Midbrain (tissue), 1 donor: ENCODE measurements around the gene SORL1-AS1.
"Not testable (repeated sequence)": the region's sequence is repeated elsewhere in the genome, so short reads cannot be mapped to it uniquely, and the experiment has no call there.

Experiments used
- DNase-seq: peaks from one replicate; lab custom pipeline; 2025; lab: John Stamatoyannopoulos, UW

SORL1-AS1 gene

DNA sequence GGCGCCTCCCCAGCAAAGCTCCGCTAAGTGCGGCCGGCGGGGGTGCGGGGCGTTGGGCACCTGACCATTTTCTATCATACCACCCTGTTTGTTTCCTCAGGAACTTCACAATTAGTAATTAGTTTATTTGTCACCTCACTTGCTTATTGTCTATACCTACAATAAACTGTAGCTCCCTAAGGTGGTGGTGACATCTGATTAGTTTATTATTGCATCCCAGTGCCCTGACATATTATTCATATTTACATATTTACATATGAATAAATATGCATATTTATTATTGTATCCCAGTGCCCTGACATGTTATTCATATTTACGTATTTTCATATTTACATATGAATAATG, 25.4 kb downstream of the SORL1-AS1 start:
- no peak for DNase-seq

DNA sequence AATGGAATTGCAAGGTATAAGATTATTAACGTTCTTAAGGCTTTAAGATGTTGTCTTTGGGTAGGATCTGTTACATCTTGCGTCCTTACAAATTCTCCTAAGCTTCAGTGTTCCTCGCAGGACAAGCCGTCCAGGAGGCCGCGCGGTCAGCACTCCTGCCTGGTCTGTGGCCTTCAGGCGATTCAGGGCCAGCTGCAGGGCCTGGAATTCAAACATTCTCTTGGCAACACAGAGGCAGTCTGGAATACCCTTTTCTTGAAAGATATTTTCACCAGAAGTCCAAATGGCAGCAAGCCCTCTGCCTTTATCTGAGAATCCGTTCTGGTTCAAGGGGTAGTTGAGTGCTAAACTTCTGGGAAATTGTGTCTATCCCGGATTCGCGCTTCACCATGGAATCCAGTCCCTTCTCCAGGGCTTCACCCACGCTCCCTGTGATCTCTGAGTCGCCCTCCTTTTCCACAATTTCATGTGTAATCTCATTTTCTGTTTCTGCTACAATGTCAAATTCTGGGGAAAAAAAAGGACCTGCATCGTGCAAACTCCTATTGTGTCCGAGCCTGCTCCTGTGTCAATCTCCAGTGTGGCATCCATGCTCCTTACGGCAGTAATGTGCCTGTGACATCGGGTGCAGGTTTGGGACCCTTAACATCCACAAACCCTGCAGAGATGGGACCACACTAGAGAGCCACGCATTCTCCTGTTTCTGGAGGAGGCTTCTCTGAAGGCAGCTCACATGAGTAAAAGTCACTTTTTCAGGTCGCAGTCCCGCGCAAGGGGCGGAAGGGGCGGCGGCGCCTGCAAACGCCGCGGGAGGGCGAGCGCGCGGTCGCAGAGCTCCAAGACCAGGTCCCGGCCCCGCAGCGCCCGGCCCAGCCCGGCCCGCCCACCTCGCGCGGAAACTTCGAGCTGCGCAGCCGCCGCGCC, 26.0 kb downstream of the SORL1-AS1 start:
- no peak for DNase-seq

DNA sequence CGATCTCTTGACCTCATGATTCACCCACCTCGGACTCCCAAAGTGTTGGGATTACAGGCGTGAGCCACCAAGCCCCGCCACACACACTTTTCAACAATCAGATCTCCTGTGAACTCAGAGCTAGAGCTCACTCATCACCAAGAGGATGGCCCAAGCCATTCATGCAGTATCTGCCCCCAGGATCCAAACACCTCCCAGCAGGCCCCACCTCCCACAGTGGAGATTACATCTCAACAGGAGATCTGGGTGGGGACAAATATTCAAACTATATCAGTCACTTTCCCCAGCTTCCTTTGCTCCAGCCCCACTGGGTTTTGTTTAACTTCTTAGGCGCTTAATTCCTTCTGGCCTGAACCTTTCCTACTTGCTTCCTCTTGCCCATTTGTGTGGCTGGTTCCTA, 26.9 kb downstream of the SORL1-AS1 start:
- no peak for DNase-seq

DNA sequence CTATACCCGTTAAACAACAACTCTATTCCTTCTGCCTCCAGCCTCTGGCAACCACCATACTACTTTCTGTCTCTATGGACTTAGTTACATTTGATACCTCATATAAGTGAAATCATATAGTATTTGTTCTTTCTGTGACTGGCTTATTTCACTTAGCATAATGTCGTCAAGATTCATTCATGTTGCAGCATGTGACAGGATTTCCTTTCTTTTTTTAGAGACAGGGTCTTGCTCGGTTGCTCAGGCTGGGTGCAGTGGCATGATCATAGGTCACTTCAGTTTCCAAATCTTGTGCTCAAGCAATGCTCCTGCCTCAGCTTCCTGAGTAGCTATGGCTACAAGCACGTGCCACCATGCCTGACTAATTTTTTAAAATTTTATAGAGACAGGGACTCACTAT, 30.1 kb downstream of the SORL1-AS1 start:
- DNase-seq = no peak

DNA sequence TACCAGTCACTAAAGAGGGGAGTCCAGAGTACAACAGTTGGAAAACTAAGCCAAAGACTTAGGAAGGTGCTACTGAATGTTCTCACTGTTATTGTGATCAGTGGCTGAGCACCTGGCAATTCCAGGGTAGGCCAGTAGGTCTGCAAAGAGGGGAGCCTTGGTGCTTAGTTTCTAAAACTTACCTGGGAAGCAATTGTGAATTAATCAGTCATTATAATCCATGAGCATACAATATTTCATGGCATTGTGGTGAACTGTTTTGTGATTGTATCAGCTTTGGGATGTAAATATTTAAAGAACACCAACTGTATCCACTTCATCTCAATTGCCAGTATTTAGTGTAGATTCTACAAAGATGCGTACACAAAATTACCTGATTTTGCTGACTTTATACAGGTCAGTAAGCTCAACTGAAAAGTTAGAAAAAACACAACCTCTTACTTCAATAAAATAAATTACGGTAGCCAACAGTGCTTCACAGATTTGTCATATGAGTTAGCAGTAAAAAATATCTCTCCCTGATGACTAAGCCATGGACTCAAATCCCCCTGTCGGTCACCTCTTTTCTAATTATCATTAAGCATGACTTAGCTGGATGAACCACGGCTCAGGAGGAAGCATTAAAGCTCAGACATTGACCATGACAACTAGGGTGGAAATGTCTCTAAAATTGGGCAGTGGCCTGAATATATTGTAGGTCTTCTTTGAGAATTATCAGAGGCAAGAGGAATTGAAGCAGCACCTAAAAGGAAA, 31.4 kb downstream of the SORL1-AS1 start:
- DNase-seq = no peak

DNA sequence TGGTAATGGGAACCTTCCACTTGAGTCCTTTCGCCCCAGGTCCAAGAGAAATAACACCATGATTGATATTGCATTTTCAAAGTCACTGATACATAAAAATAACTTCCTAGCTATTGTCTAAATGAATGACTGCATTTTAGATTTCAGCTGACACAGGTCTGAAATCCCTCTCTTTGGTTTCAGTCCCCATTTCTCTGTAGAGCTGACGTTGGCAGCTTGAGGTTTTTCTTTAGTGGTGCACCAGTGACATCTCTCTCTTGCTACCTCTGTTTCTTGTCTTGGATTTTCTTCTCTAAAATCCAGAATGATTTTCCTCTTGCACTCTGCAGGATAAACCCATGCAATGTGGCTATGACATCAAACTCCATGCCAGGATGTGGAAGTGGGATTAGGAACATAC, 32.4 kb downstream of the SORL1-AS1 start:
- no peak for DNase-seq

DNA sequence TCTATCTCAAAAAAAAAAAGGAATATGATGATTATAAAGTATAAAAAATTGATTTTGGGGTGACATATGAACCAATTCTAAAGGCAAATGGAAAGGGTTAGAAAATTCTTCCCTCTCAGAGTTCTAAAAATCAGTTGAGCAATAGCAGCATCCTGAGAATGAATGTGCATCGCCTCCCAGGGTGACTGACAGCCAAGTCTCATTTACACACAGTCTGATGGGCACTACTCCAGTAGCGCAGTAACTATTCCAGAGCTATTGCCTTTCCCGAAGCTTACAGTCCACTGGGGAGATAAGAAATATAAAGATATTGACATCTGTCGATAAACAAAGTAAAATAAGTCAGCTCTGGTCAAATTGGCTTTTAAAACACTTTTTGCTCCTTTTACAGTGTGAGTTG, 32.9 kb downstream of the SORL1-AS1 start:
- DNase-seq = no peak

DNA sequence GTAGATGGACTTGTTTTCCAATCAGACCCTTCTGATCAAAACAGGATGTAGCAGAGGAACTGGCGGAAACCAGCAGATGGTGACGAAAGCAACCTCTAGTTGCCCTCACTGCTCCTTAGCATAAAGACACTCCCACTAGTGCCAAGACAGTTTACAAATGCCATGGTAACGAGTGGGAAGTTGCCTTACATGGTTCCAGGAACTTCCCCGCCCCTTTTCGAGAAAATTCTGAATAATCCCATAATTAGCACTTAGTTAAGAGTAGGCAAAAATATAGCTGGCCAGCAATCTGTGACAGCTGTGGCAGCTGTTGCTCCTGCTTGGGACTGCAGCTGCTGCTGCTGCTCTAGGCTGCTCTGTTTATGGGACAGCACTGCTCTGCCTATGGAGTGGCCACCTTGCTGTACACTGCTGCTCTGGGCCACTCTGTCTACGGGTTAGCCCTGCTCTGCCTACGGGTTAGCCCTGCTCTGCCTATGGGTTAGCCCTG, 34.1 kb downstream of the SORL1-AS1 start:
- DNase-seq = peak; percentile 1

DNA sequence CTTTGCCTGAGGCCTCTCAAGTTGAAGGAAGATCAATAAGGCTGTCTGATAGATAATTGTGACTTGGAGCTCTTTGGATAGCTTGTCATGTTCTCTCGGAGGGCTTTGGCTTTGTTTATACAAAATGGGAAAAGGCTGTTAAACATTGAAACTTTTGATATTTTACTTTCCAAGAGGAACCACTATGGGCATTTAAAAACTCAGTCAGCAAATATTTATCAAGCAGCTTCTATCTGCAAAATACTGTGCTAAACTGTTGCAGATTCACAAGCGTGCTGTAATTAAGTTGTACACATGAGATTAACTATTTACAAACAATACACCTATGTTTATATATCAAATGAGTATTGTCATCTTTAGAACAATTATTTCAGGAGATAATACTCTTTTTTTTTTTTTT, 35.2 kb downstream of the SORL1-AS1 start:
- DNase-seq = no peak

DNA sequence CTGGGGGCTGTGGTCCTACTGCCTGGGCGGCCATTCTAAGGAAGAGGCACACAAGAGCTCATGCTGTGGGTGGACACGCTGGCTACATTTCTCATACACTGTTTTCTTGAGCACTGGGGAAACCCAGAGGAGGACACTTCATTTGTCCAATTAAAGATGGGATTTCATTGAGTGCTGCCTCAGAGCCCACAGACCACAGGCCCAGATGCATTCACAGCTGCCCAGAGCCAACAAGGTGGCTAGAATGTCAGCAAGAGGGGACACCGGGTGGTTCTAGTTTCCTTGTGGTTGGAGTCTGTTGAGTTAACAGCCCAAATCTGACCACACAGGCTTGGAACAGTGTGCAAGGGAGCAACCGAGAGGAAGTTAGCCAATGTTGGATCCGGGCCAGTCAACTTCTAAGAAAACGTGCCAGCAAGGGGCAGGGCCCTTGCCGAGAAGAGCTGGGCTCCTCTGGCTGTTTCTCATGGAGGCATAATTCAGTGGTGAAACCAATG, 35.7 kb downstream of the SORL1-AS1 start:
- peak; percentile 72 for DNase-seq

DNA sequence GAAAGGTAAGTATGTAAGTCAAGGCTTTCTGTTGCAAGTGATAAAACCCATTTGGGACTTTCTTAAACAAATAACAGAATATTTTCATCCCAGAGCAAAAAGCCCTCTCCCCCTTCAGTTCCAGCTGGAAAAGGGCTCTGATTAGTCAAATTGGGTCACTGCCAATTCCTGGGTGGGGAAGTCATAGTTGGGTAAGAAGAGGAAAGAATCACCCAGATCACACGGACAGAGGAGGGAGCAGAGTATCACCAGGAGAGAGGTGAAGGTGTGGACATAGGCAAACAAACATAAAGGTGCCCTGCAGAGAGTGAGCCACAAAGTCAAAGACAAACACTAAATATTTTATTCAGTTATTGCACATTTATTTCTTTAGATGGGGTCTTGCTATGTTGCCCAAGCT, 36.9 kb downstream of the SORL1-AS1 start:
- DNase-seq = no peak

DNA sequence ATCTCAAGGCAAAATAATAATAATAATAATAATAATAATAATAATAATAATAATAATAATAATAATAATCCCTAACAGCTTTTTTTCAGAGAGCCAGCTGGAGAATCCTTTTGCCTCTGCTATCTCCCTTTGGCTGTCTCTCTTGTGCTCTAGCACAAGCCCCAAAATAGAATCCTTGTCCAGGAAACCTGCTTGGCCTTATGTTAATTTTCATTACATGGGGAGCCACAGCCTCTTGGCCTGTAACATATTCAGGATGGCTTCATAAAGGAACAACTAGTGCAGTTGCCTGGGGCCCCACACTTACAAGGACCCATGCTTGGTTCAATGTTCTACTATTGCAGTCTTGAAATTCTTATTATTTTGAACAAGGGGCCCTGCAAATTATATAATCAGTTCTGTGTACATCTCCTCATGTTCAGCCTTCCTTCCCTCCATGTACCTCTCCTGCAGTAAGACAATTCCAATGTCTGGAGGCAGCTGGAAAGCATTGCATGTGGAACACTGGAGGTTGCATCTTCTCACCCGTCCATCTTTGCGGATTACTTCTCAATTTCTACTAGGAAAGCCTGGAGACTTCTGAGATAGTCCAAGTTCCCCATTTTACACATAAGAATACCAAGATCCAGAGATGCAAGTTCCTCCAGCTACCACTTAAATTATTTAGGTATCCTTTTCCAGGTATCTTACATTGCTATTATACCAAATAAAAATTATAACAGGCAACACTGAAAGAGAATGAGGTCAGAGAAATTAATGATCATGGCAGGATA, 38.4 kb downstream of the SORL1-AS1 start:
- DNase-seq = peak; percentile 2

DNA sequence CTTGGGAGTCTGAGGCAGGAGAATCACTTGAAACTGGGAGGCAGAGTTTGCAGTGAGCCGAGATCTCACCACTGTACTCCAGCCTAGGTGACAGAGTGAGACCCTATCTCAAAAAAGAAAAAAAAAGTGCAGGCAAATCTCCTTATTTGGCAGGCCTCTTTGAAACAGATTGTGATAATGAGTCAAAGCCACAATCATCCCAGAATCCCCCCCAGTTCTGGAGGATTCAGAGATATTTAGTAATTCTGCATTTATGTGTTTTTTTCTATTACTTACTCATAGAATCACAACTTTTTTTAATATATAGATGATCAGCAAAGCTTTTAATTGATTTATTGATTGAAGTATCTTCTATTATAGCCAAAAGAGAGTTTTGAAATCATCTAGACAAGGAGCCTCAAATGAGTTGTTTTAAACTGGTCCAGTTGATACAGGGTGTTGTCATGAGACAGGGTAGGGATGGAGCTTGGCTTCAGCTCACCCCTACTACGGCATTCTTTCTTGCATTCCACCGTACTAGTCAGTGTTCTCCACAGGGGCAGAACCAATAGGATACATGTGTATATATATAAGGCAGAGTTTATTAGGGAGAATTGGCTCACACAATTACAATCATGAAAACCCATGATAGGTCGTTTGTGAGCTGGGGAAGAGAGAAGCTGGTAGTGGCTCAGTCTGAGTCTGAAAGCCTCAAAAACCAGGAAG, 39.9 kb downstream of the SORL1-AS1 start:
- no peak for DNase-seq

DNA sequence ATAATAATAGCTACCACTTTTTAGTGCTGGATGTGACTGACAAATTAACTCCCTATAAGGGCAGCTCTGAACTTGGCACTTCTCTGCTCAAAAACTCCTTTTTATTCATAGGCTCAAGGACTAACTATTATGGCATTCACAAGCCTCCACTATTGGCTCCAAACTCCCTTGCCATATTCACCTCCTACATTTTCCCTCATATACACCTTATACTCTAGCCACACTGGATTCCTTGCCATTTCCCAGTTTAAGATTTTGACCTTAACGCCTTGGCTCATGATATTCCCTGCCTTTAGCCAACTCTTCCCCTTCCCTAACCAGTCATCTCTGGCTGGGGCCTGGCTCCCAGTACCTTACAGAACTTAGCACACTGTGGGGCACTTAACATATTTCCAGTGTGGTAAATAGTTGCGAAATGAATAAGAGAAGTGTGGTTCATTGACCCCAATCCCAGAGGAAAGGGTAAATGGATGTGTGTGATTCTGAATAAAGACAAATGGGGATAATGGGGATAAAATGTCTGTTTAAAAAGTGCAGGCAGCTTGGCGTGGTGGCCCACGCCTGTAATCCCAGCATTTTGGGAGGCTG, 40.7 kb downstream of the SORL1-AS1 start:
- DNase-seq = no peak

DNA sequence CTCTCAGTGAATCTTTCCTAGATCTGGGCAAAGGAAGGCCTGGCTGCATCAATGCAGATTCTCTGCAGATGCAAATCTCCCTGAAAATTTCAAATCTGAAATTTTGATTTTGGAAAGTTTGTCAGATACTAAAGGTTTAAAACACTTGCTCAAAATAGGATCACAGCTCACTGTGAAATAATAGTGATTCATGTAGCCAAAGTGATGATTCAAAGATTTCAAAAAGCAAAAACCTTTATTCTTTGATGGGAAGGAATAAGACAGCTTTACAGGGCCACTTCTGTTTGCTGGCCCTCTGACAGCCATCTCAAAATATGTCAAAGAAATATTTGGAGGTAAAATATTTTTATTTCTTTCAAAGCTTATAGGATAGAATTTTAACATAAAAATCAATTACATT, 41.4 kb downstream of the SORL1-AS1 start:
- DNase-seq = not testable (repeated sequence)

DNA sequence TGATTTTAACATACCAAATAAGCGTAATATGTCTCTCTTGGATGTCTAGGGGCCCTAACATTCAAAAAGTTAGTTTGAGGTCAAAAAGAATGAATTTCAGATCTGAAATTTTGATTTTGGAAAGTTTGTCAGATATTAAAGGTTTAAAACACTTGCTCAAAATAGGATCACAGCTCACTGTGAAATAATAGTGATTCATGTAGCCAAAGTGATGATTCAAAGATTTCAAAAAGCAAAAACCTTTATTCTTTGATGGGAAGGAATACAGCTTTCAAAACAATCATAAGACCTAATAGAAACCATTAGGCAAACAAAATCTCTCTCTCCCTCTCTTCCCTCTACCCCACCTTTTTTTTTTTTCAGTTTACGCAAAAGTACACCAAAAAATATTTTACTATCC, 42.7 kb downstream of the SORL1-AS1 start:
- not testable (repeated sequence) for DNase-seq

DNA sequence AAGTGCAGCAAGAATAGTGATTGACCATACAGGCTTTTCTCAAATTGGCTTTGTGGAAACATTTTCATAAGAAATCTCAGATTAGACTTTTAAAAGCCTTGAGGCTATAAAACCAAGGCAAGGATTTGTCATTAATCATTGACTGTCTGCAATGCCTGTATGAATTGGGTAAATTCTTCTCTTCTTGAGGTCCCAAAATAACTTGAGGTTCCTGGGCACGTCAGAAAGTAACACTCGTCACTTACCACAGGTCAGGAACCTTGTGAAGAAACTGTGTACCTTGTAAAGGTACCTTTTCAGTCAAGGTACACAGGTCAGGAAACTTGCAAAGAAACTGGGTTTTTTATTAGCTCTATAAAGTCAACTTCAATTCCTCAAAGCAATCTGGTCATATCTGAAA, 43.9 kb downstream of the SORL1-AS1 start:
- no peak for DNase-seq

DNA sequence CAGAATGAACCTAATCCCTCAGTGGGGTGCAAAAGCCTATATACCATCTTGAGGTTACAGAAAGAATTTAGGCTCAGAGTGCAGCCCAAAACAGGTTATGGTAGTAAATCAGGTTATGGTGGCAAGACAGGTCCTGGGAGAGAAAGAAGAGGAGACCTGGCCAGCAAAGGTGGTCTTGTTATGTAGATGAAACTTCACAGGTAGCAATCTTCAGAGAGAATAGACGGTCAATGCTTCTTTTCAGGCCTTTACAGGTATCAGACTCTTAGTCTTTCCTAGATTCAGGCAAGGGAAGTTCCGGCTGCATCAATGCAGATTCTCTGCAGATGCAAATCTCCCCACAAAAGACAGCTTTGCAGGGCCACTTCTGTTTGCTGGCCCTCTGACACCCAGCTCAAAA, 46.5 kb downstream of the SORL1-AS1 start:
- no peak for DNase-seq

DNA sequence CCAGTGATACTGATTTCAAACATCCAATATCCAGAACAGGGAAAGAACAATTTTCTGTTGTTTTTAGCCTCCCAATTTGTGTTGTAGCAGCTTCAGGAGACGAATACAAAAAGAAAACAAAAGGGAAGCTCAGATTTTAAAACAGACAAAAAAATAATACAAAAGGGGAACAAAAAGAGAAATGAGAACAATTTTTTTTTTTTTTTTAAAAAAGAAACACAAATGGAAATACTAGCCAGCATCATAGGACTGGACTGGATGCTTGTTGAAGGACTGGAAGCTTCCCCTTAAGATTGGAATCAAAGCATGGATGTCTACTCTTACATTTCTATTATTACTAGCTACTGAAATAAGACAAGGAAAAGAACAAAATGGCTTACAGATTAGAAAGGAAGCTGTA, 47.1 kb downstream of the SORL1-AS1 start:
- no peak for DNase-seq

DNA sequence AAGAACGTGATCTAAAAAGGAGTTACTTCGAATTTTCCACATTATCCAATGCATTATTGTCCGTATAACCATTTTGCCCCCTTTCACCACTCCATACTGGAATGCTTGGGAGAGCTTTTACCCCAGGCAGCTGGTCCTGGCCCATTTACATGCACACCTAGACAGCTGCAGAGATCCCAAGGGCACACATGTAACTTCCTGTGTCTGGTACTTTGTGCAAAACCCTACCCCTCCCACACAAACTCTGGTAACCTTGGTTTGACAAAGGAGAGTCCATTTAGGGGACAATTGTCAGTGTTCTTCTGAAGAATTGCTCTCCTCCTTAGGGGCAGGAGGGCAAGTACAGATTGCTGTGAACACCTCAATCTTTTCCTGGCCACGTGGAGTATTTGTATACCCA, 58.0 kb downstream of the SORL1-AS1 start:
- DNase-seq = no peak

DNA sequence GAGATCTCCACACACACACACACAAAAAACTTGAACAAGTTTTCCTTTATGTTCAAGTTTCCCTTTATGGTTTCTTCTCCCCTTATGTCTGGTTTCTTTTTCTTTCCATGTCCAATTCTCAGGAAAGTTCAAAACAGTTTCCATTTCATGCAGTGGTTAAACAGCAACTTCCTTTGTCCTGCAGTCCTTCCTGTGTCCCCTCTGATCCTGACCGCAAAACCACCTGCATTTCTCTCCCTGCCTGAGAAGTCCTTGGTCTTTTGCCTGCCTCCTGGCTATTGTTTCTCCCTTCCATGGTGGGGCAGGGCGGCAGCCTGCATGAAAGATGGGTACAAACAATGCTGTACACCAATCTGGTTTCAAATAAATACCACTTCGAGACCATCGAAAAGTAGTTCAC, 58.9 kb downstream of the SORL1-AS1 start:
- no peak for DNase-seq
